ENCODE measurements around the gene PWP1. TPM values are rescaled to one million over a fixed set of nuclear protein-coding genes. Genes with fewer than 3 reads are reported as not detected.

The PWP1 gene
- total and polyA plus RNA-seq, 9 of the 15 experiments (the other 6 are each of a cell fraction or from before 2014, with no cell fraction given) = 61.6 to 401 (median 111) TPM

DNA sequence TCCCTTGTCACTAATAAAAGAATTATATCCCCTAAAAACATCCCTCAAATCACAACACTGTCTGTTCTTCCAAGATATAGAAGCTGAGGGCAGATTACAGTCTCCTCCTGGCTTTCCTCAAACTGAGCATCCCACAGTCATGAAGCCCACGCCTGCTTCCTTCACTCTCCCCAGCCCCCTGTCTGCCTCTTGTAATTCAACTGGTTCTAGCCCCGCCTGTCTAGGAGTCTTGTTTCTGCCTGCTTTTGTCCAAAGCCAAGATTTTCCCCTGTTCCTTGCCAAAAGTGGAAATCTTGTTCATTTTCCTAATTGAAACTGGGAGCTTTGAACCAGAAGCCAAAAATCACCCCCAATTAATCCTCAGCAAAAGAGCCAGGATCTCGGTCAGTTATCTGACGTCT, 35.9 kb upstream of the PWP1 start:
- Histone ChIP-seq H3K9me3 (replicated peaks; ENCODE audit: control insufficient read depth, insufficient read depth, low read depth, low read length) (no peaks in the 10 kb centered on the region), H3K36me3 (ENCODE audit: control insufficient read depth, insufficient read depth, low read length) (no peaks in the 10 kb centered on the region), H3K9me1 (ENCODE audit: control insufficient read depth, insufficient read depth, low read length) (no peaks in the 10 kb centered on the region), H3K27me3 (ENCODE audit: control insufficient read depth in 2 of 2, insufficient read depth in 2 of 2, low read length in 2 of 2) (peaks cover 38 to 58% of the 10 kb centered on the region in 2 experiments), H3K9ac (ENCODE audit: insufficient read depth in 1 of 2, low read depth in 2 of 2, low read length in 2 of 2) (no peak overlapping the region), H3K4me3 (no peak overlapping the region), H3K79me2 (ENCODE audit: control insufficient read depth, insufficient read depth, low read length) (no peaks in the 10 kb centered on the region), H3K4me1 (replicated peaks in 1 of 2; ENCODE audit: control insufficient read depth in 2 of 2, insufficient read depth in 2 of 2, low read length in 2 of 2) (no peaks in the 10 kb centered on the region), H4K20me1 (replicated peaks; ENCODE audit: control insufficient read depth, insufficient read depth, low read length) (no peaks in the 10 kb centered on the region), H3K4me2 (ENCODE audit: insufficient read depth, low read length) (no peak overlapping the region), H3K27ac (ENCODE audit: extremely low read depth, low read depth, low read length) (no peak overlapping the region), H2AFZ (ENCODE audit: low read depth, low read length) (no peak overlapping the region)
- FAIRE-seq = no peak
- in situ Hi-C loops (cut with MboI) (no loop called here), intact Hi-C loops (cut with micrococcal nuclease) (no loop called here)
- WGBS (ENCODE audit: insufficient coverage, low coverage, missing lambda C conversion rate) = 4% methylated on average over 4 of the region's 4 CpGs
- DNase-seq (ENCODE audit: extremely low read depth in 1 of 4, low spot score in 3 of 4) = no peak
- CTCF ChIA-PET (ENCODE audit: low intra/inter-chr PET ratio) = no interaction called here
- no TSS peak for BruUV-seq (replicated peaks)
- ATAC-seq = no peak
- TF ChIP-seq ZC3H11A (IDR thresholded peaks at IDR 0.05; ENCODE audit: low read depth, low read length) (no peak), TEAD4 (IDR thresholded peaks at IDR 0.05; ENCODE audit: low read length) (no peak), TEAD4 (CRISPR knock-in tag; IDR thresholded peaks at IDR 0.05; ENCODE audit: borderline replicate concordance) (no peak), ZBTB1 (CRISPR knock-in tag; IDR thresholded peaks at IDR 0.05; ENCODE audit: borderline replicate concordance, low read depth) (no peak), SRSF9 (IDR thresholded peaks at IDR 0.05; ENCODE audit: borderline replicate concordance, low read depth, low read length) (no peak), RHOXF2B (CRISPR knock-in tag; conservative IDR thresholded peaks at IDR 0.05) (no peak), NCOA2 (IDR thresholded peaks at IDR 0.05; ENCODE audit: partially characterized antibody in 2 of 2) (no peak), SIRT6 (IDR thresholded peaks at IDR 0.05; ENCODE audit: low read depth, low read length) (no peak), RERE (CRISPR knock-in tag; IDR thresholded peaks at IDR 0.05; ENCODE audit: borderline replicate concordance) (no peak)
- POLR2A ChIA-PET = no interaction called here
